Prostate gland (tissue), 2 donors: ENCODE data around the gene PITPNC1.

Experiments
- CTCF ChIP-seq, 4 experiments: fragments of 200-600 bp in 2 of 4; fragments of 450-650 bp in 2 of 4; sonication (generic) in 2 of 4; IDR thresholded peaks; 1 replicate in 3 of 4; 2 replicates in 1 of 4; pipeline ENCODE4 v1.5.1; 2016 to 2019; ENCODE audit warnings: antibody characterized with exemption in 4 of 4, mild to moderate bottlenecking in 2 of 4, moderate library complexity in 2 of 4
- POLR2A ChIP-seq: fragments of 450-650 bp; IDR thresholded peaks from one replicate; pipeline ENCODE4 v1.6.1; 2016; ENCODE audit warnings: antibody characterized with exemption, mild to moderate bottlenecking
- POLR2AphosphoS5 ChIP-seq: sonication (generic); formaldehyde crosslinking; IDR thresholded peaks from one replicate; pipeline ENCODE4 v1.6.1; 2017; ENCODE audit warnings: antibody characterized with exemption

- TF ChIP-seq POLR2A (no peak), CTCF (IDR thresholded peaks at IDR 0.05) (no peak), POLR2AphosphoS5 (no peak)
Observed at GRCh38 chr17:67625971-67626370, 248.9 kb downstream of the PITPNC1 start.
